ENCODE results near the gene FAM200B.

Gene FAM200B

GRCh38 chr4:15681372-15682241 is at the start of gene FAM200B:
TSS of gene FAM200B (plus strand) at chr4:15681827. CDS start at chr4:15686978, 5,151 bp downstream.
- DNase-seq = peak; percentile 99

GRCh38 chr4:15636818-15637217 is 44.8 kb upstream of the FAM200B start:
- DNase-seq = no peak

GRCh38 chr4:15638418-15638817 is 43.2 kb upstream of the FAM200B start:
- no peak for DNase-seq

- no peak for DNase-seq
Observed at GRCh38 chr4:15648600-15648999, 33.0 kb upstream of the FAM200B start.

GRCh38 chr4:15649914-15650545 is 31.6 kb upstream of the FAM200B start:
- DNase-seq = peak in 1 of 2 experiments; percentile 28

- no peak for DNase-seq
Observed at GRCh38 chr4:15651676-15652075, 30.0 kb upstream of the FAM200B start.

- no peak for DNase-seq
Observed at GRCh38 chr4:15652191-15652590, 29.4 kb upstream of the FAM200B start.

- DNase-seq = no peak
Observed at GRCh38 chr4:15652841-15653240, 28.8 kb upstream of the FAM200B start.

- no peak for DNase-seq
Observed at GRCh38 chr4:15653420-15653819, 28.2 kb upstream of the FAM200B start.

- DNase-seq = no peak
Observed at GRCh38 chr4:15653864-15654592, 27.6 kb upstream of the FAM200B start.

GRCh38 chr4:15654593-15655222 is 26.9 kb upstream of the FAM200B start:
- DNase-seq = no peak

- DNase-seq = peak; percentile 84 to 95
Observed at GRCh38 chr4:15655223-15656037, 26.2 kb upstream of the FAM200B start, which contains the start of gene FBXL5. TSS of gene FBXL5 (minus strand) at chr4:15655357. CDS start at chr4:15655287, 70 bp downstream.

GRCh38 chr4:15656038-15656470 is 25.6 kb upstream of the FAM200B start:
- DNase-seq = no peak

GRCh38 chr4:15657366-15657765 is 24.3 kb upstream of the FAM200B start:
- no peak for DNase-seq

- DNase-seq = no peak
Observed at GRCh38 chr4:15658136-15658770, 23.4 kb upstream of the FAM200B start.

GRCh38 chr4:15658781-15659180 is 22.8 kb upstream of the FAM200B start:
- no peak for DNase-seq

GRCh38 chr4:15659768-15660570 is 21.7 kb upstream of the FAM200B start:
- no peak for DNase-seq

- no peak for DNase-seq
Observed at GRCh38 chr4:15665753-15666365, 15.8 kb upstream of the FAM200B start.

GRCh38 chr4:15667006-15667405 is 14.6 kb upstream of the FAM200B start:
- no peak for DNase-seq
